ENCODE results near the gene SLC25A24. TPM values are rescaled to one million over a fixed set of nuclear protein-coding genes. Genes with fewer than 3 reads are reported as not detected.
"Not testable (repeated sequence)": the region's sequence is repeated elsewhere in the genome, so short reads cannot be mapped to it uniquely, and the experiment has no call there.

SLC25A24 gene
- total RNA-seq, 1 donor from 2014 or later, result 72.2 TPM

DNA sequence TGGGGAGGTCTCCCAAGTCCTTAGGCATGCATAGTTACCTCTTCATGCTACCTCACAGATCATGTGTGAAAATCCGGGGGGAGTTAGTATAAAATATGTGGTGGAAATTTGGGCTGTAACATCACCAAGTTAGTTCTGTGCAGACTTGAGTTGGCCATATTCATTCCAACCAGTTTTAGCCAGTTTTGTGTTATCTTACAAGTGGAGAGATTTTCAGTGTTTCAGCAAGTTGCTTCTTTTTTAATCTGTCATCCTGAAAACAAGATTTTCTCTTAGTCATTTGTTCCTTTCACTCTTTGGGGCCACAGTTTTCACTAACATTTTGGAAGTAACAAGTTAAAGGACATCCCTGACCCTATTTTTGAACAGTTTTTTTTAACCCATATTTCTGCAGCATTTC, 11.3 kb downstream of the SLC25A24 start:
- H3K9me3 ChIP-seq (ENCODE audit: low read depth), result no peaks in the 10 kb centered on the region
- Mint-ChIP-seq H3K4me3 (no peak overlapping the region), H3K9me3 (peaks cover 45% of the 10 kb centered on the region)

DNA sequence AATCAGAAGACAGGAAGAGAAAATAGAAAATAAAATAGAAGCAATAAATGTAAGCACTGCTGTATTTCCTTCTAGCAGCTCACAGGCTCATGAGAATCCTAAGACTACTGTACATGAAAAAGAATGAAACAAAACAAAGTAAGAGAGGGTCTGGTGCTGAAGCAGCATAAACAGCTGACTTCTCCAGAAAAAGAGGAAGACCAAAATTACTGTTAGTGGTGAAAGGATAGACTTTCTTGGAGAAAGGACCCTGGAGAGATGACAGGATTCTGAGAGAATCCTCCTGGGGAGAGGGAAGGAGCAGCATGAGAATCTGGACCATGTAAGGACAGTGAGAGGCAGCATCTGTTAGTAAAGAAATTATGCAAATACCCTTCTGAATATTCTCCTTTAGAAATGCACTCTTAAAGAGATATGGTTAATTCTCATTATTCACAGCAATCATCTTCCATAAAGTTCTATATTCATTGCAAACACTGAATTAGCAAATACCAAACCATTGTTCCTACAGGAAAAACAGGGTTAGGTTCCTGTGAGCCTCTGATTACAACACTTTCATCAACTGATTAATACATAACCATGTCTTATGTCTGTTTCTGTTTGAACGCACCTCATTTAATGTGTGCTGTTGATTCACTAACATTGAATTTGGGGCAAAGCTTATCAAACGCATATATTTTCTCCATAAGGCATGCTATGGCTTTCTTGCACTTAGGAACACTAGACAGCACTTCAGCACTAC, 17.0 kb downstream of the SLC25A24 start:
- Histone ChIP-seq H3K36me3 (peaks cover 21% of the 10 kb centered on the region), H3K4me3 (no peak overlapping the region), H3K27ac (no peak overlapping the region), H3K79me2 (ENCODE audit: low read depth) (peaks cover 30% of the 10 kb centered on the region), H4K20me1 (ENCODE audit: low read depth) (no peaks in the 10 kb centered on the region), H3F3A (ENCODE audit: low read depth) (no peaks in the 10 kb centered on the region), H3K9ac (no peak overlapping the region), H3K4me2 (no peak overlapping the region), H3K4me1 (no peaks in the 10 kb centered on the region), H2AFZ (replicated peaks) (no peak overlapping the region), H3K9me3 (ENCODE audit: low read depth) (no peaks in the 10 kb centered on the region), H3K27me3 (no peaks in the 10 kb centered on the region)
- Mint-ChIP-seq H3K27me3 (ENCODE audit: insufficient read depth, low read depth) (no peaks in the 10 kb centered on the region), H3K36me3 (peaks cover 55% of the 10 kb centered on the region), H3K9me3 (peaks cover 30% of the 10 kb centered on the region), H3K27ac (no peak overlapping the region), H3K4me3 (no peak overlapping the region), H3K4me1 (no peaks in the 10 kb centered on the region)
- no peak for TF ChIP-seq EZH2phosphoT487 (IDR thresholded peaks at IDR 0.05)
- TF ChIP-seq, protein P1, sequence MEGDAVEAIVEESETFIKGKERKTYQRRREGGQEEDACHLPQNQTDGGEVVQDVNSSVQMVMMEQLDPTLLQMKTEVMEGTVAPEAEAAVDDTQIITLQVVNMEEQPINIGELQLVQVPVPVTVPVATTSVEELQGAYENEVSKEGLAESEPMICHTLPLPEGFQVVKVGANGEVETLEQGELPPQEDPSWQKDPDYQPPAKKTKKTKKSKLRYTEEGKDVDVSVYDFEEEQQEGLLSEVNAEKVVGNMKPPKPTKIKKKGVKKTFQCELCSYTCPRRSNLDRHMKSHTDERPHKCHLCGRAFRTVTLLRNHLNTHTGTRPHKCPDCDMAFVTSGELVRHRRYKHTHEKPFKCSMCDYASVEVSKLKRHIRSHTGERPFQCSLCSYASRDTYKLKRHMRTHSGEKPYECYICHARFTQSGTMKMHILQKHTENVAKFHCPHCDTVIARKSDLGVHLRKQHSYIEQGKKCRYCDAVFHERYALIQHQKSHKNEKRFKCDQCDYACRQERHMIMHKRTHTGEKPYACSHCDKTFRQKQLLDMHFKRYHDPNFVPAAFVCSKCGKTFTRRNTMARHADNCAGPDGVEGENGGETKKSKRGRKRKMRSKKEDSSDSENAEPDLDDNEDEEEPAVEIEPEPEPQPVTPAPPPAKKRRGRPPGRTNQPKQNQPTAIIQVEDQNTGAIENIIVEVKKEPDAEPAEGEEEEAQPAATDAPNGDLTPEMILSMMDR (IDR thresholded peaks at IDR 0.05), result no peak
- TF ChIP-seq EZH2 (IDR thresholded peaks at IDR 0.05), result no peak
- no peak for DNase-seq (ENCODE audit: low spot score)

More for the DNA sequence above, 11.3 kb downstream of the SLC25A24 start:
- H3F3A ChIP-seq (ENCODE audit: low read depth), result no peaks in the 10 kb centered on the region
- H3K36me3 Mint-ChIP-seq, result peaks cover 57% of the 10 kb centered on the region
- no peak overlapping the region for H3K4me2 ChIP-seq
- H3K36me3 ChIP-seq, result peaks cover 20% of the 10 kb centered on the region
- no peak overlapping the region for H3K9ac ChIP-seq
- no peaks in the 10 kb centered on the region for H3K4me1 ChIP-seq
- peaks cover 74% of the 10 kb centered on the region for H3K79me2 ChIP-seq (ENCODE audit: low read depth)
- no peaks in the 10 kb centered on the region for H3K27me3 ChIP-seq
- no peaks in the 10 kb centered on the region for H4K20me1 ChIP-seq (ENCODE audit: low read depth)
- H3K27ac Mint-ChIP-seq, result no peak overlapping the region
- no peak for DNase-seq (ENCODE audit: low spot score)
- H3K27ac ChIP-seq, result no peak overlapping the region
- no peak overlapping the region for H3K4me3 ChIP-seq
- TF ChIP-seq EZH2 (IDR thresholded peaks at IDR 0.05) (no peak), EZH2phosphoT487 (IDR thresholded peaks at IDR 0.05) (no peak)
- TF ChIP-seq, protein P1 (IDR thresholded peaks at IDR 0.05), result no peak
- no peak overlapping the region for H2AFZ ChIP-seq (replicated peaks)
- H3K4me1 Mint-ChIP-seq, result no peaks in the 10 kb centered on the region
- no peaks in the 10 kb centered on the region for H3K27me3 Mint-ChIP-seq (ENCODE audit: insufficient read depth, low read depth)

DNA sequence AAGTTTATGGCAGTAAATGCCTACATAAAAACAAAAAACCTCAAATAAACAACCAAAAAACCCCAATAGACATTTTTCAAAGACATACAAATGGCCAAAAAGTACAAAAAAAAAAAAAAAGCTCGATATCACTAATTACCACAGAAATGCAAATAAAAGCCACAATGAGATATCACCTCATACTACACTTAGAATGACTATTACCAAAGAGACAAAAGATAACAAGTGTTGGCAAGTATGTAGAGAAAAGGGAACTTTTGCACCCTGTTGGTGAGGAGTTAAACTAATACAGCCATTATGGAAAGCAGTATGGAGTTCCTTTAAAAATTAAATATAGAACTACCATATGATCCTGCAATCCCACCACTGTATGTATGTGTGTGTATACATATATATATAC, 21.1 kb downstream of the SLC25A24 start:
- H4K20me1 ChIP-seq (ENCODE audit: low read depth), result no peaks in the 10 kb centered on the region
- no peak overlapping the region for H3K27ac ChIP-seq
- H3K27ac Mint-ChIP-seq, result no peak overlapping the region
- peaks cover 27% of the 10 kb centered on the region for H3K9me3 ChIP-seq (ENCODE audit: low read depth)
- H3K9me3 Mint-ChIP-seq, result peaks cover 46% of the 10 kb centered on the region
- peaks cover 23% of the 10 kb centered on the region for H3K36me3 ChIP-seq
- no peaks in the 10 kb centered on the region for H3K27me3 ChIP-seq
- no peaks in the 10 kb centered on the region for H3K4me1 ChIP-seq
- no peak overlapping the region for H3K4me3 ChIP-seq
- no peak overlapping the region for H3K4me3 Mint-ChIP-seq
- no peak overlapping the region for H2AFZ ChIP-seq (replicated peaks)
- peaks cover 22% of the 10 kb centered on the region for H3K79me2 ChIP-seq (ENCODE audit: low read depth)
- no peaks in the 10 kb centered on the region for H3K4me1 Mint-ChIP-seq
- H3K9ac ChIP-seq, result no peak overlapping the region
- DNase-seq (ENCODE audit: low spot score), result no peak
- no peaks in the 10 kb centered on the region for H3K27me3 Mint-ChIP-seq (ENCODE audit: insufficient read depth, low read depth)
- TF ChIP-seq EZH2 (IDR thresholded peaks at IDR 0.05) (no peak), EZH2phosphoT487 (IDR thresholded peaks at IDR 0.05) (no peak)
- TF ChIP-seq, protein P1 (IDR thresholded peaks at IDR 0.05), result no peak
- H3K4me2 ChIP-seq, result no peak overlapping the region
- H3F3A ChIP-seq (ENCODE audit: low read depth), result no peaks in the 10 kb centered on the region
- H3K36me3 Mint-ChIP-seq, result peaks cover 69% of the 10 kb centered on the region

DNA sequence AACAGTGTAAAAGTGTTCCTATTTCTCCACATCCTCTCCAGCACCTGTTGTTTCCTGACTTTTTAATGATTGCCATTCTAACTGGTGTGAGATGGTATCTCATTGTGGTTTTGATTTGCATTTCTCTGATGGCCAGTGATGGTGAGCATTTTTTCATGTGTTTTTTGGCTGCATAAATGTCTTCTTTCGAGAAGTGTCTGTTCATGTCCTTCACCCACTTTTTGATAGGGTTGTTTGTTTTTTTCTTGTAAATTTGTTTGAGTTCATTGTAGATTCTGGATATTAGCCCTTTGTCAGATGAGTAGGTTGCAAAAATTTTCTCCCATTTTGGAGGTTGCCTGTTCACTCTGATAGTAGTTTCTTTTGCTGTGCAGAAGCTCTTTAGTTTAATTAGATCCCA, 37.7 kb downstream of the SLC25A24 start:
- not testable (repeated sequence) for H3K27ac ChIP-seq; H3K4me1 Mint-ChIP-seq; H3K4me2 ChIP-seq; H3K4me3 ChIP-seq; H3K36me3 ChIP-seq; H3K4me3 Mint-ChIP-seq; H3F3A ChIP-seq (ENCODE audit: low read depth); H3K79me2 ChIP-seq (ENCODE audit: low read depth); H4K20me1 ChIP-seq (ENCODE audit: low read depth); DNase-seq (ENCODE audit: low spot score); H3K9ac ChIP-seq; H3K9me3 ChIP-seq (ENCODE audit: low read depth); H2AFZ ChIP-seq (replicated peaks); H3K27me3 ChIP-seq; H3K27ac Mint-ChIP-seq; H3K4me1 ChIP-seq; H3K27me3 Mint-ChIP-seq (ENCODE audit: insufficient read depth, low read depth)
- Mint-ChIP-seq H3K36me3 (peaks cover 20% of the 10 kb centered on the region), H3K9me3 (peaks cover 10% of the 10 kb centered on the region)

DNA sequence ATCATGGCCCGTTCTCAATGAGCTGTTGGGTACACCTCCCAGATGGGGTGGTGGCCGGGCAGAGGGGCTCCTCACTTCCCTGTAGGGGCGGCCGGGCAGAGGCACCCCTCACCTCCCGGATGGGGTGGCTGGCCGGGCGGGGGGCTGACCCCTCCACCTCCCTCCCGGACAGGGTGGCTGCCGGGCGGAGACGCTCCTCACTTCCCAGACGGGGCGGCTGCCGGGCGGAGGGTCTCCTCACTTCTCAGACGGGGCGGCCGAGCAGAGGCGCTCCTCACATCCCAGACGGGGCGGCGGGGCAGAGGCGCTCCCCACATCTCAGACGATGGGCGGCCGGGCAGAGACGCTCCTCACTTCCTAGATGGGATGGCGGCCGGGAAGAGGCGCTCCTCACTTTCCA, 40.2 kb downstream of the SLC25A24 start:
- H3K4me2 ChIP-seq; H3K27ac ChIP-seq; H3K9ac ChIP-seq; DNase-seq (ENCODE audit: low spot score); H3K4me1 ChIP-seq; H3K4me3 Mint-ChIP-seq; H3K27ac Mint-ChIP-seq; H3K4me1 Mint-ChIP-seq; H3K4me3 ChIP-seq; H3K9me3 ChIP-seq (ENCODE audit: low read depth); H3F3A ChIP-seq (ENCODE audit: low read depth); H3K27me3 ChIP-seq; H3K9me3 Mint-ChIP-seq; H4K20me1 ChIP-seq (ENCODE audit: low read depth); H2AFZ ChIP-seq (replicated peaks); H3K79me2 ChIP-seq (ENCODE audit: low read depth); H3K27me3 Mint-ChIP-seq (ENCODE audit: insufficient read depth, low read depth): not testable (repeated sequence)
- peaks cover 17% of the 10 kb centered on the region for H3K36me3 ChIP-seq
- H3K36me3 Mint-ChIP-seq, result peaks cover 21% of the 10 kb centered on the region

Data from neural progenitor cell (in vitro differentiated cells).